Vagina (tissue), 2 donors: ENCODE data around the gene NEK6. TPM values are rescaled to one million over a fixed set of nuclear protein-coding genes. Genes with fewer than 3 reads are reported as not detected.

Experiments used
- DNase-seq, 2 donors: peaks; one replicate each; pipeline ENCODE4 v3.0.0-alpha.2; 2017; ENCODE audit errors: extremely low spot score in 2 of 2
- H3K27ac ChIP-seq: fragments of 200-600 bp; sonication (generic); one replicate; pipeline ENCODE4 v1.5.1; 2019
- H3K27me3 ChIP-seq: fragments of 200-600 bp; sonication (generic); one replicate; pipeline ENCODE4 v1.5.1; 2019
- H3K36me3 ChIP-seq, 2 donors: fragments of 200-600 bp; sonication (generic); one replicate each; pipeline ENCODE4 v1.5.1; 2017 to 2019
- H3K4me1 ChIP-seq: fragments of 200-600 bp; sonication (generic); one replicate; pipeline ENCODE4 v1.5.1; 2019
- H3K4me3 ChIP-seq, 2 donors: fragments of 200-600 bp; sonication (generic); 1 replicate in 1 of 2; 2 replicates in 1 of 2; pipeline ENCODE4 v1.5.1; 2016 to 2019
- H3K9me3 ChIP-seq: fragments of 200-600 bp; sonication (generic); one replicate; pipeline ENCODE4 v1.5.1; 2019
- POLR2A ChIP-seq, 2 donors: fragments of 450-650 bp; IDR thresholded peaks; one replicate each; pipeline ENCODE4 v1.6.1; 2017; ENCODE audit warnings: antibody characterized with exemption in 2 of 2, mild to moderate bottlenecking in 2 of 2, moderate library complexity in 2 of 2
- POLR2AphosphoS5 ChIP-seq, 2 donors: sonication (generic); formaldehyde crosslinking; IDR thresholded peaks; one replicate each; pipeline ENCODE4 v1.9.0; 2017; ENCODE audit warnings: antibody characterized with exemption in 2 of 2, mild to moderate bottlenecking in 2 of 2, low read depth in 1 of 2; ENCODE audit not compliant: insufficient read depth in 1 of 2
- intact Hi-C: fragments of 100-400 bp; cut with DNase I; formaldehyde crosslinking; loops from one replicate; pipeline ENCODE4 v1.15.1; 2023
- total RNA-seq: library from RNA; depleted of rRNA; stranded (reverse); fragments of >200 nt; gene quantifications from one replicate; pipeline ENCODE4 v1.2.3, GENCODE V29; 2016
- TF ChIP-seq, protein P1 (sequence below), 3 experiments: fragments of 450-650 bp in 2 of 3; fragments of 200-600 bp in 1 of 3; sonication (generic) in 1 of 3; IDR thresholded peaks; one replicate each; pipeline ENCODE4 v1.5.1; 2017 to 2019; ENCODE audit warnings: antibody characterized with exemption in 3 of 3, mild to moderate bottlenecking in 2 of 3, moderate library complexity in 2 of 3

NEK6 gene
- total RNA-seq, 1 donor from 2014 or later: 44.4 TPM

DNA sequence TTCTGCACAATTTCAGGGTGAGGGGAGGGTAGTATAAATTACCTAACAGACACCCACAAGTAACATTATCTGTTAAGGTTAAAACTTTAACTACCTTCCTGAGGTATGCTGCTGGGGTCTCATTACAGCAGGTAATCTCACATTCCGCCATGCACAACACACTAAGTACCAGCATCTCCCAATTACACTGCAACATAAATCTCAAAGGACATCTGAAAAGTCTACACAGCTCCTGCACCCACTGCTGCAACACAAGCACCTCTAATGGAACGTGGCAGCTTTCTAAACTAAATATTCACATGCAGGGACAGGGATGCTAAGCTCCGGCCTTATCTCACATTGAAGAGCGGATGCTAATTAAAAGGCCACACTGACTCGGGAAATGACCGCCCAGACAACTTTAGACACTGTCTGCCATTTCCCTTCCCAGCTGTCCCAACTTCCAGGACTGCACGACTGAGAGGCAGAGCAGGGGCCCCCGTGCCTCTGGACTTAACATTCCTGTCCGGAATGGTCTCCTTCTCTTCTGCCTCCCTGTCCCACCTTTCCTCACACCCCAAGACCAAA lies 111.6 kb downstream of the NEK6 start:
- TF ChIP-seq POLR2A (IDR thresholded peaks at IDR 0.05): no peak
- no peak for TF ChIP-seq POLR2AphosphoS5 (IDR thresholded peaks at IDR 0.05; ENCODE audit: insufficient read depth in 1 of 2, low read depth in 1 of 2)
- TF ChIP-seq, protein P1, sequence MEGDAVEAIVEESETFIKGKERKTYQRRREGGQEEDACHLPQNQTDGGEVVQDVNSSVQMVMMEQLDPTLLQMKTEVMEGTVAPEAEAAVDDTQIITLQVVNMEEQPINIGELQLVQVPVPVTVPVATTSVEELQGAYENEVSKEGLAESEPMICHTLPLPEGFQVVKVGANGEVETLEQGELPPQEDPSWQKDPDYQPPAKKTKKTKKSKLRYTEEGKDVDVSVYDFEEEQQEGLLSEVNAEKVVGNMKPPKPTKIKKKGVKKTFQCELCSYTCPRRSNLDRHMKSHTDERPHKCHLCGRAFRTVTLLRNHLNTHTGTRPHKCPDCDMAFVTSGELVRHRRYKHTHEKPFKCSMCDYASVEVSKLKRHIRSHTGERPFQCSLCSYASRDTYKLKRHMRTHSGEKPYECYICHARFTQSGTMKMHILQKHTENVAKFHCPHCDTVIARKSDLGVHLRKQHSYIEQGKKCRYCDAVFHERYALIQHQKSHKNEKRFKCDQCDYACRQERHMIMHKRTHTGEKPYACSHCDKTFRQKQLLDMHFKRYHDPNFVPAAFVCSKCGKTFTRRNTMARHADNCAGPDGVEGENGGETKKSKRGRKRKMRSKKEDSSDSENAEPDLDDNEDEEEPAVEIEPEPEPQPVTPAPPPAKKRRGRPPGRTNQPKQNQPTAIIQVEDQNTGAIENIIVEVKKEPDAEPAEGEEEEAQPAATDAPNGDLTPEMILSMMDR (IDR thresholded peaks at IDR 0.05): no peak
- H3K27me3 ChIP-seq: no peaks in the 10 kb centered on the region
- no peaks in the 10 kb centered on the region for H3K36me3 ChIP-seq
- H3K4me1 ChIP-seq: no peaks in the 10 kb centered on the region
- no peak overlapping the region for H3K4me3 ChIP-seq
- intact Hi-C loops: no loop called here
- no peak overlapping the region for H3K27ac ChIP-seq
- H3K9me3 ChIP-seq: no peaks in the 10 kb centered on the region
- no peak for DNase-seq

DNA sequence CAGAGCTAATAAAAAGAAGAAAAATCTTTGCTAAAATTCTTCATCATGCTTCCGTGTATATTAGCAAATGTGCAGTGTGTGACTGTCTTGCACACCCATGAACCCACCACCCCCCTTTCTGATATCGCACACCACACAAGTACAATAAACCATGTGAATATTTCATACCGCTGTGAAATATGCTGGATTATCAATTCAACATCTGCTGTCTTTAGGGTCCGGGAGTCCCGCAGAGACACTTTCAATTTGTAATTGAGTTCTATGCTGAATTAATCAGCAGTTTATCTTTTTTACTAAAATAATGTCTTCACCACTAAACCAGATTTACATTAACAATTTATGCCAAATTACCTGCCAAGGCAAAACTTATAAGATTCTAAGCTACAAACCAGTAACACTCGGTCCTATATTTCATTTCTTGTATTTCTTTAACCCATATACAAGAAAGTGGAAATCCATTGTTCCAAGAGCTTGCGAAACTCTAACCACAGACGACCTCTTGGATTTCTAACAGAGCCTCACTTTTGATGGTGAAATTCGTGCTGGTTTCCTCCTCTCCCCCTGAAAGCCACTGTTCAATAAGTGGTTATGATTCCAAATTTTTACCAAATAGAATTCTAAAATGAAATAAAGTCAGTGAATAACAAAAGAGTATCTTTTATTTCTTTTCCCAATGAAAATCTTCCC lies 113.3 kb downstream of the NEK6 start:
- no peak for TF ChIP-seq POLR2AphosphoS5 (IDR thresholded peaks at IDR 0.05; ENCODE audit: insufficient read depth in 1 of 2, low read depth in 1 of 2)
- intact Hi-C loops: no loop called here
- no peaks in the 10 kb centered on the region for H3K9me3 ChIP-seq
- no peak overlapping the region for H3K4me3 ChIP-seq
- no peak overlapping the region for H3K27ac ChIP-seq
- H3K27me3 ChIP-seq: no peaks in the 10 kb centered on the region
- no peaks in the 10 kb centered on the region for H3K4me1 ChIP-seq
- no peak for DNase-seq
- no peaks in the 10 kb centered on the region for H3K36me3 ChIP-seq

DNA sequence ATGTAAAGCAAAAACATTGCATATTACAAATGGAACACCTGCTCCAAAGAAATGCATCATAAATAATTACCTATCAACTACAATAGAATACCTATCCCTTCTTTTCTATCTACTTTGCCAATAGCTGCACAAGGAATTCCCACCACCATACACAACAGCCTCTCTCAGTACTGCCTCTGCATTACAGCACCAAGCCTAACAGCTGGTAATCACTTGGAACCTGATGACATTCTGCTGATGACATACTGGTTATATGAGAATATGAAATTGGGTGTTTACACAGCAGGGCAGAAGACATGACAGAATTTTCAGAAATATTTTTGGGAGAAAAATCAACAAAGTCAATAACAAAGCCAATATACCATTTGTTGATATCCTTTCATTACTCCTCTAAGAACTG lies 114.3 kb downstream of the NEK6 start:
- no peaks in the 10 kb centered on the region for H3K36me3 ChIP-seq
- H3K27ac ChIP-seq: no peak overlapping the region
- H3K27me3 ChIP-seq: no peaks in the 10 kb centered on the region
- intact Hi-C loops: no loop called here
- no peak for DNase-seq
- no peaks in the 10 kb centered on the region for H3K9me3 ChIP-seq
- H3K4me1 ChIP-seq: no peaks in the 10 kb centered on the region
- TF ChIP-seq POLR2A (IDR thresholded peaks at IDR 0.05): no peak
- TF ChIP-seq, protein P1 (IDR thresholded peaks at IDR 0.05): no peak
- no peak for TF ChIP-seq POLR2AphosphoS5 (IDR thresholded peaks at IDR 0.05; ENCODE audit: insufficient read depth in 1 of 2, low read depth in 1 of 2)
- H3K4me3 ChIP-seq: no peak overlapping the region

DNA sequence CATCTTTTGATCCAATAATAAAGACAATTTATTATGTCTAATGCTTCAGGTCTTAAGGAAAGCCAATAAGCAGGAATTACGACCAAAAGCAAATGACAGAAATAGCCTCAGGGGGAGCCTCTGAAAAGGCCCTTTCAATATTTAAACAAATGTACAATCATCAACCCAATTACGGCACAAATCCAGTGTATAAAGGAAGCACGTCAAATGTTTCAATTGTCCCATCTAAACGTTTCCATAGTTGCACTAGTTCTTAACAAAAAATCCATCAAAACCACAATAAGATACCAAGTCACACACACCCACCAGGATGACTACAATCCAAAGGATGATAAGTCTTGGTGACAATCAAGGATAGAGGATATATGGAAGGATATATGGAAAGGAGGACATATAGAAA lies 115.6 kb downstream of the NEK6 start:
- DNase-seq: no peak
- TF ChIP-seq, protein P1 (IDR thresholded peaks at IDR 0.05): no peak
- no peak for TF ChIP-seq POLR2A (IDR thresholded peaks at IDR 0.05)
- no peak for TF ChIP-seq POLR2AphosphoS5 (IDR thresholded peaks at IDR 0.05; ENCODE audit: insufficient read depth in 1 of 2, low read depth in 1 of 2)
- H3K27me3 ChIP-seq: no peaks in the 10 kb centered on the region
- H3K9me3 ChIP-seq: no peaks in the 10 kb centered on the region
- no peak overlapping the region for H3K27ac ChIP-seq
- no peaks in the 10 kb centered on the region for H3K4me1 ChIP-seq
- intact Hi-C loops: no loop called here
- H3K36me3 ChIP-seq: no peaks in the 10 kb centered on the region
- H3K4me3 ChIP-seq: no peak overlapping the region

DNA sequence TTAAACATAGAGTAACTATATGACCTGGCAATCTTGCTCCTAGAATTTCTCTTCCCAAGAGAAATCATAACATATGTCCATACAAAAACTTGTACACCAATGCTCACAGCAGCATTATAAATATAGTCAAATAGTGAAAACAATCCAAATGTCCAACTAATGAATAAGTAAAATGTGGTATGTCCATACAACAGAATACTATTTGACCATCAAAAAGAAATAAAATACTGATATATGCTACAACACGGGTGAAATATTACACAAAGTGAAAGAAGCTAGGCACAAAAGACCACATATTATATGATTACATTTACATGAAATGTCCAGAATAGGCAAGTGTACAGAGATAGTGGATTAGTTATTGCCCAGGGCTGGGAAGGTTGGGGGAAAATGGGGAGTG lies 116.1 kb downstream of the NEK6 start:
- H3K27ac ChIP-seq: no peak overlapping the region
- no peaks in the 10 kb centered on the region for H3K9me3 ChIP-seq
- no peaks in the 10 kb centered on the region for H3K4me1 ChIP-seq
- no peaks in the 10 kb centered on the region for H3K27me3 ChIP-seq
- intact Hi-C loops: no loop called here
- no peaks in the 10 kb centered on the region for H3K36me3 ChIP-seq
- DNase-seq: no peak
- H3K4me3 ChIP-seq: no peak overlapping the region
- TF ChIP-seq POLR2AphosphoS5 (IDR thresholded peaks at IDR 0.05; ENCODE audit: insufficient read depth in 1 of 2, low read depth in 1 of 2): no peak
- TF ChIP-seq, protein P1 (IDR thresholded peaks at IDR 0.05): no peak
